ELR (cell line): Measurements from ENCODE around the gene TPCN2.

Source experiments
- DNase-seq: peaks from one replicate; pipeline ENCODE4 v3.0.0-alpha.2; 2015; ENCODE audit warnings: low read depth

The TPCN2 gene

GRCh38 chr11:69010964-69011623, 37.6 kb upstream of the TPCN2 start:
- DNase-seq, result peak; percentile 90

GRCh38 chr11:69011624-69012091, 37.1 kb upstream of the TPCN2 start:
- DNase-seq, result peak; percentile 25

DNA sequence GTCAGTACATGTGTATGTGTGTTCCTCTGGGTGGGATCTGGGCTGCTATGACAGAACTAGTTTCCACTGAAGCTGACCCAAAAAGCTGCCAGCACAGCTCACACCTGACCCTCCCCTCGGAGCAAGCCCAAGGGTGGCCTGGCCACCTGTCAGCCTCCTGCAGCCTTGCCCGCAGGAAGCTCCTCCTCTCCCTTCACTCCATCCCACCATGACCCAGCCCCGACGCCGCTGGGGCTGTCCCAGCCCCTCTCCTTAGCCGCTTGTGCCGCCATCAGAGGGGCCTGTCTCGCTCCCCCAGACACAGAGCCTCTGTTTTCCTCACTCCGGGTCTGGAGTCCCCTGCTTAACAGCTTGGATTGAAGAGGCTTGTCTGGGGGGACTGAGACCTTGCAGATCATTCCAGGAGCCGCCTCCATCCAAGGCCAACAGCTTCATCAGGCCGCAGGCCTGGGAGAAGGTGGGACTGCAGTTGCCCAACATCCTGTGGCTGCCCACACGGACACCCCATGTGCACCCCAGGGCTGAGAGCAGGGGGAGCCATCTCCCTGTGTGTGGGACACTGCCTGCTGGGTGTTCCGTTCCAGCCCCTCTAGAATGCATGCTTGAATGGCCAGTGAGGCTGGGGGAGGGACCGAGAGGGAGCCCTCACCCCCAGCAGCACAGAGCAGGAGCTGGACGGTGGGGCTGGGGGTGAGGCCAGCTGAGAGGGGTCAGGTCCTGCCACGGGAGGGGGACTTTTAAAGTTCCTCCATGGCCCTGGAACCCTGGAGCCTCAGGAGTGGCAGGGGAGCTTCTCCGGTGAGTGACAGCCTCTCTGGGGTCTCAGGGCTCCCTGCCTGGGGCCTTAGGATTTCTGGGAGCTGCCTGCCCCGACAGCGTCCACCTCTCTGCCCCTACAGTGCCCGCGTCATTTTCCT, 36.4 kb upstream of the TPCN2 start:
- DNase-seq, result peak; percentile 68

GRCh38 chr11:69013009-69013951, 35.5 kb upstream of the TPCN2 start, which contains the start of gene MRGPRF:
TSS of gene MRGPRF (minus strand) at chr11:69013246. CDS start at chr11:69009901, 3,345 bp downstream.
- peak; percentile 84 for DNase-seq

- DNase-seq, result no peak
Measured at GRCh38 chr11:69014084-69014851, 34.5 kb upstream of the TPCN2 start.

- no peak for DNase-seq
Measured at GRCh38 chr11:69014898-69015549, 33.7 kb upstream of the TPCN2 start.

- DNase-seq, result no peak
Measured at GRCh38 chr11:69017951-69018350, 30.8 kb upstream of the TPCN2 start.

DNA sequence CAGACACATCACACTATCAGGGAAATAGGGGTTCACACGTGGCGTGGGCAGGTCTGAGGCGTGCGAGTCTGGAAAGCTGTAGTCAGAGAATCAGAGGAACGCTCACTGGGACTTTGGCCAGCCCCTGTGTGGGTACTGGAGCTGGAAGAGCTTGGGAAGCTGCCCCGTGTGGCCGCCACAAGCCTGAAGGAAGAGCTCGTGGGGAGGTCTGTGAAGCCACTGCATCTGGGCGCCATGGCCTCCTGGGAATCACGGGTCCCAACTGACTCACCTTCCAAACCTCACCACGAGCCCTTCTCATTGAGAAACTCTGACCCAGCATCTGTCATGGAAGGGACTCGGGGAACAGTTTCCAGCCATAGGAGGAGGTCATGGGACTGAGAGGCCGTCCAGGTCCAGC, 29.8 kb upstream of the TPCN2 start:
- DNase-seq, result peak; percentile 33

GRCh38 chr11:69022260-69022659, 26.5 kb upstream of the TPCN2 start:
- no peak for DNase-seq

DNA sequence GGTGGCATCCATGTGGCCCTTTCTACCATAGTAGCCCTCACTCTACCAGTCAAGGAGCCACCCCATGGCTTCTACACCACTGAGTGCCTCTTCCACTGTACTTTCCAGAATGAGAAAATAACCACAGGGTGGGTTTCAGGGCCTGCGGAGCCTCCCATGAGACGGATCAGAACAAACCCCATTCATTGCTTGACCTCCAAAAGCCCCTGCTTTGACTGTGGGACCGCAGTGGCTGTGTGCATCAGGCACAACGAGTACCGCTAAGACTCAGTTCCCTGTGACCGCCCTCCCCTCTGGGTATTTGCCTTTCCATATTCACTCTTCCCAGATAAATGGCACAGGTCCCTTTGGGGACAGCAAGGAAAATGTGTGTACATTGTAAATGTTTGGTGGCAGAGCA, 24.2 kb upstream of the TPCN2 start:
- DNase-seq, result no peak

DNA sequence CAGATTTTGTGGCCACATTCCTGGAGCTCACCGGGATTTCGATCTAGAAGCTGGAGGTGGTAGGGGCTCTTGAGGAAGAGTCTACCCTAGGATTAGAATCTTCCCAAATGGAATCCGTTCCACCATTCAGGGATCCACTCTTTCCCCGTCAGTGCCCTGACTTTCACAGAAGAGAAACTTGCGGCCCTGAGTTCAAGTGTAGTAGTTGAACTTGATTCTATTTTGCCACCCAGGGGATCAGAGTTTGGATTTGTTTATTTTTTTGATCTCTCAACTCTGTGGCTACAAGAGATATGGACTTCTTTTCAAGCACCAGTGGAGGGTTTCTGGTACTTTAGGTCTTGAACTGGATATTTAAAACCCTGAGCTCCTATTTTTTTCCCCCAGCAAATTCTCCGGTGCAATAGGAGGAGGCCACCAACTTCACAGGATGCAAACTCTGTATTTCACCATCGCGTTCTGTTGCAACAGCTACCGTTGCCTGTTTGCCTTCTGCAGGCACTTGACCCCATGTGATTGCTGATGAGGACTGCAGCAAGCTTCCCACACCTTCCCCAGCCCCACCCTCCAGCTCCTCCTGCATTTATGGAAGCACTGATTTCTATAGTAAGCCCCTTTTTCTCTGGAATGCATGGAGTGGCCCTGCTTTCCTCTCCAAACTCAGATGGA, 20.9 kb upstream of the TPCN2 start:
- DNase-seq, result no peak

GRCh38 chr11:69030301-69030700, 18.4 kb upstream of the TPCN2 start:
- DNase-seq, result no peak

DNA sequence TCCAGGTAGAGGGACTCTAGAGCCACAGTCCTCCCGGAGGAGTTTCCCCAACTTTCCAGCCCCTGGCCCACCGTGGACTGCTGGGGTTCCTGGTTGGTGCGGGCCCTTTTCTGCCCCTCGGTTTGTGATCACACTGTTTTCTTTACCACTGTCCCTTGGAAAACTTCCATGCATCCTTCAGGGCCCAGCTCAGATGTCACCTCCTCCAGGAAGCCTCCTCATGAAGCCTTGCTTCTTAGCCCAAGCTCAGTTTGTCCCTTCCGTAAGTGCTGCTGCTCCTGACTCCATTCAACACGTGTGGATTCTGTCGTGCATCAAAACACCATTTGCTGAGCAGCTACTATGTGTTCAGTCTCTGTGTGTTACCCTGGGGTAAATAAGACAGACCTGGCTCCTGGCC, 15.9 kb upstream of the TPCN2 start:
- DNase-seq, result no peak

DNA sequence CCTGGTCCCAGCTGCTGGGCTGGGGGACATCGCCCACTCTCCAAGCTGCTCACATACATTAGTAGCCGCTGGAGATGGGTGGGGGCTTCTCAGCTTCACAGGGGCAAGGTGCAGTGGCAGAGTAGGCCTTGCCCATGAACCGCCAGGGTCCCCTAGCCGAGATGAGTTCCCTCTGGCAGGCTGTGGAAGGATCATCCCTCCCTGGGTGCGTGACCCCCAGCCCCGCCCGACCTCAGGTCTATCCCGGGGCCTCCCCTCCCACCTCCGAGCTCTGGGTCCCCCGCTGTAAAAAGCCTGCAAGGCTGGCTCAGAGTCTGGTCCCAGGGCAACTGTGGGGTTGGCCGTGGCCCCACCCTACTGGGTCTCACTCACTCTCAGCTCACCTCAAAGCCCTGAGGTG, 15.3 kb upstream of the TPCN2 start:
- no peak for DNase-seq

GRCh38 chr11:69034123-69034867, 14.4 kb upstream of the TPCN2 start:
- no peak for DNase-seq

- DNase-seq, result no peak
Measured at GRCh38 chr11:69035150-69035945, 13.4 kb upstream of the TPCN2 start.

- DNase-seq, result peak; percentile 15
Measured at GRCh38 chr11:69035946-69036340, 12.8 kb upstream of the TPCN2 start.

DNA sequence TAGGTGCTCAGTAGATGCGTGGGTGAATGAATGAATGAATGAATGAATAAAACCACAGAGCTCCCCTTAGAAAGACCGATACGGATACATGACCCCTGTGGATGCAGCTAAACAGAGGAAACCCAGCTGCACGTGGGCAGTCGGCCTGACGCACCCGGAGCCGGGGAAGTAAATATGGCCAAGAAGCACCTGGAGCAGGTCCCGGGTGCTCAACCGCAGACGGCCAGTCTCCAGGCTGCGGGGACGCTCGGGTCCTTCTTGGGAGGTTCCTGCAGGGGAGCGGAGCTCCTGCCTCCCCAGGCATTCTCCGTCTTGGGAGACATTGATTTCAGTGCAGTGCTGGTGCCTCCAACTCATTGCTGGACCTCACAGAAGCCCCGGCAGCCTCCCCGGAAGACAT, 11.7 kb upstream of the TPCN2 start:
- DNase-seq, result no peak

- no peak for DNase-seq
Measured at GRCh38 chr11:69037544-69037943, 11.2 kb upstream of the TPCN2 start.
